ENCODE results near the gene GGNBP2.

GRCh38 chr17:36540696-36541095 lies 4.0 kb upstream of the GGNBP2 start:
- TF ChIP-seq CTCF (IDR thresholded peaks at IDR 0.05; ENCODE audit: low read depth, low read length, poor library complexity, severe bottlenecking) (no peak), EZH2phosphoT487 (IDR thresholded peaks at IDR 0.05; ENCODE audit: borderline replicate concordance, low read length) (no peak)

Measured in DOHH2 (cell line).